HS-5 (cell line): Measurements from ENCODE around the gene RND1.
A peak's percentile ranks its signal among the peaks of the same experiment; 100 is the strongest.
"Not testable (repeated sequence)": the region's sequence is repeated elsewhere in the genome, so short reads cannot be mapped to it uniquely, and the experiment has no call there.

Experiments
- DNase-seq: peaks from one replicate; pipeline ENCODE4 v3.0.0-alpha.2; 2012; ENCODE audit warnings: low read depth

RND1 gene

GRCh38 chr12:48865281-48866051 is at the start of gene RND1:
RND1 (minus strand) TSS chr12:48865870; CDS start chr12:48865767, 103 bp downstream.
- peak; percentile 77 for DNase-seq

- DNase-seq: no peak
These were observed 44.5 kb upstream of the RND1 start for GRCh38 chr12:48910196-48910595.

DNA sequence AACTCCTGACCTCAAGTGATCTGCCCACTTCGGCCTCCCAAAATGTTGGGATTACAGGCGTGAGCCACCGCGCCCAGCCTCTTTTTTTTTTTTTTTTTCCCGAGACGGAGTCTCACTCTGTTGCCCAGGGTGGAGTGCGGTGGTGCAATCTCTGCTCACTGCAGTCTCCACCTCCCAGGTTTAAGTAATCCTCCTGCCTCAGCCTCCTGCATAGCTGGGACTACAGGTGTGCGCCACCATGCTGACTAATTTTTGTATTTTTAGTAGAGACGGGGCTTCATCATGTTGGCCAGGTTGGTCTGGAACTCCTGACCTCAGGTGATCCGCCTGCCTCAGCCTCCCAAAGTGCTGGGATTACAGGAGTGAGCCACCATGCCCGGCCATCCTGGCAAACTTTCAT is 44.0 kb upstream of the RND1 start:
- not testable (repeated sequence) for DNase-seq

- DNase-seq: no peak
These were observed 41.6 kb upstream of the RND1 start for GRCh38 chr12:48907245-48907644.

GRCh38 chr12:48903982-48904411 is 38.3 kb upstream of the RND1 start:
- DNase-seq: no peak

GRCh38 chr12:48903363-48903981 is 37.8 kb upstream of the RND1 start:
- DNase-seq: no peak

- no peak for DNase-seq
These were observed 35.6 kb upstream of the RND1 start for GRCh38 chr12:48901278-48901677.

DNA sequence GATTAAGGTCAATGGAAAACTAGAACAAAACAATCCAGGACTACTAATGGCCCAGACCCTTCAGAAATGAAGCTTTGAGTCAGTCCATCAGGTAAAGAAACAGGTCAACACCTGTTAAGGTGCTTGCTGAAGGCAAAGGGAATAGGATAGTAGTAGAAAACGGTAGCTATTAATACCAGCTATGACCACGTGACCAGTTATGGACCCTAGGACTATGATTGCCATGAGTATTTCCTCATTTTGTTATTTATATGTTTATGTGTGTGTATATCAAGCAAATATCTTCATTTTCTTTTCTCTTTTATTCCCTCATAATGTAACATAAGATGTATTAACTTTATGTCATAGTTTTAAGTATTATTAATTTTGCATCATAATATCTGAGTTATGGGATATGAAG is 34.0 kb upstream of the RND1 start:
- DNase-seq: no peak

- DNase-seq: no peak
These were observed 28.6 kb upstream of the RND1 start for GRCh38 chr12:48894271-48894670.

DNA sequence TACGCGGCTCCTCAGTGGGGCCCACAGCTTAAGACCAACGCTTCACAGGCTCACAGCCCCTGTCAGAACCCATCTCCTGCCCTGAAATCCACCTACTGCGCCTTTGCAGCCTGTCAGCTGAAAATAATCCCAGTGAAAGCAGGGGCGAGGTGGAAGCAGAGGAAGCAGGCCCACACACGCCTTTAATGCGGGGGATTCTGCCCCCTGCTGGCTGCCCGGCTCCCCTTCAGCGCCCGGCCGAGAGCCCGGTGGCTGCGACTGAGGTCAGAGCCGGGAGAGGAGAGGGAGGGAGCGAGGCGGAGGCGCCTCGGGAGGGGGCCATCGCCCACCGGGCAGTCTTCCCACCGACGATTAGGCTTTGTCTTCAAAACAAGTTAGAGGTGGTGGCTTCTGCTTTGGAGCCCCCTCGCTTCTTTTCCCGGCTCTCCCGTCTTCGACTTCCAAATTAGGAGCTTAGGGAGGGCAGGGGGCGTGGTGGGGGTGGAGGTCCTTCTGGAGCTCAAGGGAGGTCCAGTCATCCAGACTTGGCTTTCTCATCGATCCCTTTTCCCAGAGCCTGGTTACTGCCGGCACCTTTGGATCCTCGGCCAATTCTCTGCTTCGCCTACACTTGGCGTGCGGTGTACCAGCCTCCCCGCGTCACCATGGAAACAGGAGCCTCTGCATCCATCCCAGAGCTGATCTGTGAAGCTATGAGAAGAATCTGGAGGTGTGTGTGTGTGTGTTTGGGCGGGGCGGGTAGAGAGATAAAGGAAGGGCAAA is 25.2 kb upstream of the RND1 start:
- DNase-seq: no peak

DNA sequence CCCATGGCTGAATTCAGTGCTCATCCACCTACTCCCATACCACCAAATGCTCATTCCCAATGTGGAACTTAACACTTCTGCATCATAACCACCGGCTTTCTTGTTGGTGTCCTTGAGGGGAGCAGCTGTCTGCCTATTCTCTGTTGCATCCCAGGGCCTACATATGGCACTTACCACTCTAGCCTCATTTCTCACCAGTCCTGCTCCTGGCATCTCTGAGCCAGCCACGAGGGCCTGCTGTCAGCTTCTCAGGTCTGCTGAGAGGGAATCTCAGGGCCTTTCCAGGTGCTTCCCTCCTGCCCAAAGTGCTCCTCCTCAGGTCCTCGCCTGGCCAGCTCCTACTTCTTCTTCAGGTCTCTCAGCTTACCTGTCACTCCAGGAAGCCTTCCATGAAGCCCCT is 24.0 kb upstream of the RND1 start:
- DNase-seq: no peak

GRCh38 chr12:48883305-48884161 is 17.9 kb upstream of the RND1 start:
- no peak for DNase-seq

DNA sequence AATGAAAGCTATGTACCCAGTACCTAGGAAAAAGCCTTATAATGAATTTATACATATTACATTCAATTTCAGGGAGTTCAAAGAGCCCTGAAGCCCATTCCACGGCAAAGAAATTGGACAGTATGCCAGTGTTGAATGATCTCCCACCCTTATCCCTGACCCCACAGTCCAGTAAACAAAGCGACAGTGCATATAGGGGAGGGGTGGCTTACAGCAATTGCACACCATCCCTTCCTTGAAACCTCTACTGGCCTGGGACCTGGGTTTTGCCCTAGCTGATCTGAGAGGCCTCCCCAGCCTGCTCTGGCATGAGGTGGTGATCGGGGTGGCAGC is 17.3 kb upstream of the RND1 start:
- no peak for DNase-seq

GRCh38 chr12:48882315-48882687 is 16.6 kb upstream of the RND1 start:
- DNase-seq: no peak

DNA sequence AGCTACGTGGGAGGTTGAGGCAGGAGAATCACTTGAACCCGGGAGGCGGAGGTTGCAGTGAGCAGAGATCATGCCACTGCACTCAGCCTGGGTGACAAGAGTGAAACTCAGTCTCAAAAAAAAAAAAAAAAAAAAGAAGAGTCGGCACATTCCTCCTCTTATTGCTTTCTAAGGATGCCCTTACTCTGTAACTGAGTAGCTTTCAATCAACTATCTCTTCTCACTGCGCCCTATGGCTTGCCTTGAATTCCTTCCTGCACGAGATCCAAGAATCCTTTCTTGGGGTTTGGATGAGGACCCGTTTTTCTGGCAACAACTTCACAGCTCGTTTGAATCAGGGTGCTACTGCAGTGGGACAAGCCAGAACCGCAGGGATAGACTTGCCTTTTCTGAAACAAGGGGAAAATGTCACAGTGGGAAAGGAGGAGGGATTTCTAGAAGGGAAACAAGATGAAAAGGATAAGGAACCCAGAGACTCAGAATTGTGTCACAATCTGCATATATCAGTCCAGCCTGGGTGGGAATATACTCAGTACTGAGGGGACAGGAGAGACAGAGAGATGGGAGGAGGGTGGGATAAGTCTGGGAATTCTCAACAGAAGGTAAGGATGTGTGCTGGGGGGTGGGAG is 16.1 kb upstream of the RND1 start:
- DNase-seq: no peak

GRCh38 chr12:48880647-48881046 is 15.0 kb upstream of the RND1 start:
- DNase-seq: no peak

DNA sequence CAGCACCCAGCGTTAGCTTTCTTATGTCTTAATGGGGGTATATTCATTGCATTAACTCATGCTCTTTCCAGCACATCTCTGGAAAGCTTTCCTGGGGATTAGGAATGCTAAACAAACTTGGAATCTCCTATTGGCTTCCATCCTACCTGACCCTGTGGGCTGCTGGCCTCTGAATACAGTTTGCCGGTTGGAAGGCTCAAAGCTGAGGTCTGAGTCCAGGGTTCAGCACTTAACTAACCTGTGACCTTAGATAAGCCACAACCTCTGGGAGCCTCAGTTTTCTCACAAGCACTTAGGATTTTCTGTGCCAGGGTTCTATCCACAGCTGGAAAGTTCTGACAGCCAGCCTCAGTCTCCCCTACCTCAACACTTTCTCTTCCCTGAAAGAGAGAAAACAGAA is 12.9 kb upstream of the RND1 start:
- DNase-seq: no peak

DNA sequence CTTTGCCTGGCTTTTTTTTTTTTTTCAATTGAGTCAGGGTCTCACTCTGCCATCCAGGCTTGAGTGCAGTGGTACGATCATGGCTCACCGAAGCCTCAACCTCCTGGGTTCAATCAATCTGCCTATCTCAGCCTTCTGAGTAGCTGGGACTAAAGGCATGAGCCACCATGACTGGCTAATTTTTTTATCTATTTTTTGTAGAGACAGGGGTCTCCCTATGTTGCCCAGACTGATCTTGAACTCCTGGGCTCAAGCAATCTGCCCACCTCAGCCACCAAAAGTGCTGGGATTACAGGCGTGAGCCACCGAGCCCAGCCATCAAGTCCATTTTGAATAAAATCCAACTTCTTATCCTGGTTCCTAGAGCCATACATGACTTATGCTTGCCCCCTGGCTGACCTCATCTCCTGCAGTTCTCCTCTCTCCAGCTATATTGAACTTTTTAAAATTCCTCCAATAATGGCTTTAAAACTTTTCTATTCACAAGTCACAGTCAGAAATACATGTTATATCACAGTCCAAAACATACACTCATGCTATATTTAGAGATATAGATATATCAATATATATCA is 10.4 kb upstream of the RND1 start:
- no peak for DNase-seq

GRCh38 chr12:48873534-48873933 is 7.9 kb upstream of the RND1 start:
- DNase-seq: not testable (repeated sequence)

- DNase-seq: no peak
These were observed 7.4 kb upstream of the RND1 start for GRCh38 chr12:48873096-48873495.

DNA sequence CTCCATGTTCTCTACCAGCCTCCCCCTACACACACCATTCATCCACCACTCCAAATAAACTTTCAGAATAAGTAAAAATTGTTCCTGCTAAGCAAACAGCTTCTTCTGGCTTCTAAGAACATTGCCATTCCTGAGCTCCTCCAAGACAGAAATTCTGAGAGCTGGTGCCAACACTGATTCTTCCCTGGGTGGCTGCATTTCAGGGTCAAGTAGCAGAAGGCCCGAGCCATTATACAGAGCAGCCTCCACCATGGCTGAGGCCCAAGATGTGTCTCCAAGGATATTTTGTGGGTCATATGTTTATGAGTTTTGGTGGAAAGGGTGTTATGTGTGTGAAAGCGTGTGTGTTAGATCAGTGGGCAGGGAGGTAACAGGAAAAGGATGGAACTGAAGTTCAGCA is 3.5 kb upstream of the RND1 start:
- no peak for DNase-seq
